Esophagus muscularis mucosa (tissue), 4 donors: ENCODE data around the gene COG8. TPM values are rescaled to one million over a fixed set of nuclear protein-coding genes. Genes with fewer than 3 reads are reported as not detected.

Experiments
- DNase-seq: peaks from one replicate; pipeline ENCODE4 v3.0.0-alpha.2; 2017; ENCODE audit errors: extremely low spot score
- H3K27ac ChIP-seq, 4 donors: fragments of 200-600 bp; sonication (generic); replicated peaks in 1 of 4; 1 replicate in 3 of 4; 2 replicates in 1 of 4; pipeline ENCODE4 v1.5.1; 2016 to 2019; ENCODE audit warnings: mild to moderate bottlenecking in 1 of 4
- H3K27me3 ChIP-seq, 4 donors: fragments of 200-600 bp; sonication (generic); one replicate each; pipeline versions ENCODE4 v1.5.1 to v1.6.0; 2016 to 2019
- H3K36me3 ChIP-seq, 4 donors: fragments of 200-600 bp; sonication (generic); one replicate each; pipeline ENCODE4 v1.5.1; 2016 to 2019
- H3K4me1 ChIP-seq, 4 donors: fragments of 200-600 bp; sonication (generic); one replicate each; pipeline ENCODE4 v1.5.1; 2016 to 2019
- H3K4me3 ChIP-seq, 4 donors: fragments of 200-600 bp; sonication (generic); 1 replicate in 2 of 4; 2 replicates in 2 of 4; pipeline ENCODE4 v1.5.1; 2016 to 2019; ENCODE audit warnings: mild to moderate bottlenecking in 4 of 4, moderate library complexity in 1 of 4
- H3K9me3 ChIP-seq, 4 donors: fragments of 200-600 bp; sonication (generic); 1 replicate in 3 of 4; 2 replicates in 1 of 4; pipeline ENCODE4 v1.5.1; 2016 to 2019
- EP300 ChIP-seq: sonication (generic); formaldehyde crosslinking; IDR thresholded peaks from one replicate; pipeline ENCODE4 v1.6.1; 2017; ENCODE audit warnings: antibody characterized with exemption
- POLR2A ChIP-seq: fragments of 450-650 bp; IDR thresholded peaks from one replicate; pipeline ENCODE4 v1.6.1; 2017; ENCODE audit warnings: antibody characterized with exemption, moderate library complexity, mild to moderate bottlenecking, low read depth
- POLR2AphosphoS5 ChIP-seq, 2 donors: sonication (generic); formaldehyde crosslinking; IDR thresholded peaks; one replicate each; pipeline ENCODE4 v1.6.1; 2017; ENCODE audit warnings: antibody characterized with exemption in 2 of 2
- WGBS: methylation state at CpG from one replicate; pipeline ENCODE4 v1.1.5; 2018; 5-methylcytosine and 5-hydroxymethylcytosine counted together
- intact Hi-C: fragments of 100-400 bp; cut with DNase I; formaldehyde crosslinking; loops from one replicate; pipeline ENCODE4 v1.15.1; 2023
- total RNA-seq, 4 donors: library from RNA; depleted of rRNA; stranded (reverse); fragments of >200 nt; gene quantifications; one replicate each; pipeline versions ENCODE4 v1.1.0 to v1.2.1, GENCODE V29; 2016
- TF ChIP-seq, protein P1 (sequence below), 3 experiments: fragments of 200-600 bp in 2 of 3; fragments of 450-650 bp in 1 of 3; sonication (generic) in 2 of 3; IDR thresholded peaks; one replicate each; pipeline ENCODE4 v1.5.1; 2017 to 2019; ENCODE audit warnings: antibody characterized with exemption in 3 of 3, mild to moderate bottlenecking in 2 of 3, moderate library complexity in 1 of 3

COG8 gene
- total RNA-seq, 4 donors from 2014 or later, result 26.3 to 56.7 (median 46.0) TPM

DNA sequence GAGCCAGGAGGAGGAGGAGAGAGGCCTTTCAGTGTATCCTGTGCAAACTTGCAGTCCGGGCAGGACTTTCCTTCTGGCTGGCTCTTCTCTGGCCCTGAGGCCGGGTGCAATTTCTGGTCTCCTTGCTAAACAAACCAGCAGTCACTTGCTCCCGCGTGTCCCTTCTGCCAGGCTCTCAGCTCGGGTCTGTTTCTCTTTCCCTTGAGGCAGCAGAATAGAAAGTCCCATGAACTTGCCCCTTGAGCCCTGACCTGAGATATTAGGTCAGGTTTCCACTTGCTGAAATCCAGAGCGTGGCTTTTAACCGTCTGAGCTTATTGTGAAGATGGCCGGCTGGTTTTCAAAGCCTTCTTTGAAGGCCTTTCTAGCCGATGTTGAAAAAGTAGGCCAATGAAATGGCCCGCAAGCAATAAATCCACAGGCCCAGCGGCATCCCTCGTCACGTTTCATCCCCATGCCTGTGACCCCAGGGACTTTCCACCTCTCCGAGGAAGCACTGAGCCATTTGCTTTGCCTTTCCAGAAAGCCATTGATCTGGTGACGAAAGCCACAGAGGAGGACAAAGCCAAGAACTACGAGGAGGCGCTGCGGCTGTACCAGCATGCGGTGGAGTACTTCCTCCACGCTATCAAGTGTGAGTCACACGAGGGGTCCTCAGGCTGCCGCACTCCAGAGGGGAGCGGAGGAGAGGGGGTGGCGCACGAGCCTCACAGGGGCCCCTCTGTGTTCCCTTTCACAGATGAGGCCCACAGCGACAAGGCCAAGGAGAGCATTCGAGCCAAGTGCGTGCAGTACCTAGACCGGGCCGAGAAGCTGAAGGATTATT, 23.7 kb downstream of the COG8 start:
- no peak for DNase-seq
- H3K27me3 ChIP-seq, result no peaks in the 10 kb centered on the region
- peaks cover 57 to 77% (median 72%) of the 10 kb centered on the region in 4 donors for H3K36me3 ChIP-seq
- TF ChIP-seq, protein P1, sequence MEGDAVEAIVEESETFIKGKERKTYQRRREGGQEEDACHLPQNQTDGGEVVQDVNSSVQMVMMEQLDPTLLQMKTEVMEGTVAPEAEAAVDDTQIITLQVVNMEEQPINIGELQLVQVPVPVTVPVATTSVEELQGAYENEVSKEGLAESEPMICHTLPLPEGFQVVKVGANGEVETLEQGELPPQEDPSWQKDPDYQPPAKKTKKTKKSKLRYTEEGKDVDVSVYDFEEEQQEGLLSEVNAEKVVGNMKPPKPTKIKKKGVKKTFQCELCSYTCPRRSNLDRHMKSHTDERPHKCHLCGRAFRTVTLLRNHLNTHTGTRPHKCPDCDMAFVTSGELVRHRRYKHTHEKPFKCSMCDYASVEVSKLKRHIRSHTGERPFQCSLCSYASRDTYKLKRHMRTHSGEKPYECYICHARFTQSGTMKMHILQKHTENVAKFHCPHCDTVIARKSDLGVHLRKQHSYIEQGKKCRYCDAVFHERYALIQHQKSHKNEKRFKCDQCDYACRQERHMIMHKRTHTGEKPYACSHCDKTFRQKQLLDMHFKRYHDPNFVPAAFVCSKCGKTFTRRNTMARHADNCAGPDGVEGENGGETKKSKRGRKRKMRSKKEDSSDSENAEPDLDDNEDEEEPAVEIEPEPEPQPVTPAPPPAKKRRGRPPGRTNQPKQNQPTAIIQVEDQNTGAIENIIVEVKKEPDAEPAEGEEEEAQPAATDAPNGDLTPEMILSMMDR (IDR thresholded peaks at IDR 0.05), result no peak
- no peak for TF ChIP-seq POLR2AphosphoS5 (IDR thresholded peaks at IDR 0.05)
- TF ChIP-seq EP300, result no peak
- TF ChIP-seq POLR2A, result no peak
- H3K4me3 ChIP-seq, result no peak overlapping the region
- no peak overlapping the region for H3K27ac ChIP-seq
- WGBS, result 94% methylated on average over 26 of the region's 30 CpGs
- peaks cover 21 to 38% (median 31%) of the 10 kb centered on the region in 4 donors for H3K4me1 ChIP-seq
- no peaks in the 10 kb centered on the region for H3K9me3 ChIP-seq
- intact Hi-C loops, result no loop called here

DNA sequence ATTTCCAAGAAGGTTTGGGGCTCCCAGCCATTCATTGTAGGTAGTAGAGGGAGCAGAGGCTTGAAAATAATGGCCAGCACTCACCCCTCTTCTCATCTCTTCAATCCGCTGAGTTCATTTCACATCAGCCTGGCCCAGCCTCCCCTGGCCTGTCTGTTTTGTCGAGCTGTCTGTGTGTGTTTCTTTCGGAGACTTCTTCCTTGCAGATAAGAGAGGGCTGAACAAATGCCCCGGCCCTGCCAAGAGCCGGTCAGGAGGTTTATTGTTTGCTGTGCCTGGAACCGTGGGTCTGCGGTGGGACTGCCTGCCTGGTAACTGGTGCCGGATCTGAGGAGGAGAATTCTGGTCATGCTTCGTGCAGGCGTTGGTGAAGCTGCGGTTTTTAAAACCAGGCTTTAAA, 24.8 kb downstream of the COG8 start:
- Histone ChIP-seq H3K4me1 (peaks cover 21 to 43% (median 35%) of the 10 kb centered on the region in 4 donors), H3K4me3 (no peak overlapping the region), H3K27ac (no peak overlapping the region), H3K9me3 (no peaks in the 10 kb centered on the region), H3K36me3 (peaks cover 45 to 65% (median 61%) of the 10 kb centered on the region in 4 donors), H3K27me3 (no peaks in the 10 kb centered on the region)
- no peak for DNase-seq
- 87% methylated on average over 10 of the region's 11 CpGs for WGBS
- intact Hi-C loops, result no loop called here
- TF ChIP-seq POLR2A (no peak), EP300 (no peak), POLR2AphosphoS5 (IDR thresholded peaks at IDR 0.05) (no peak)
- TF ChIP-seq, protein P1 (IDR thresholded peaks at IDR 0.05), result no peak

DNA sequence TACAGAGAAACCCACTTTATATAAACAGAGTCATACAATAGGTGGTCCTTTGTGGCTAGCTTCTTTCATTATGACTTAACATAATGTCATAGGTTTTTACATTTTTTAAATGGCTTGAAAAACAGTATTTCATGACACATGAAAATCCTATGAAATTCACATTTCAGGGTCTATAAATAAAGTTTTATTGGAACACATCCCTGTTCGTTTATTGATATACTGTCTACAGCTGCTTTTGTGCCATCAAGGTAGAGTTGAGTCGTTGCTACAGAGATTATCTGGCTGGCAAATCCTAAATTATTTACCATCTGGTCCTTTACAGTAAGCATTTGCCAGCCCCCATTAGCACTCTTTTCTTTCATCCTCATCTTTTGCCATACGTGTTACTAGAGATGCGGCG, 25.9 kb downstream of the COG8 start:
- 93% methylated on average over 5 of the region's 5 CpGs for WGBS
- DNase-seq, result no peak
- no peak overlapping the region for H3K27ac ChIP-seq
- TF ChIP-seq EP300 (no peak), POLR2A (no peak), POLR2AphosphoS5 (IDR thresholded peaks at IDR 0.05) (no peak)
- TF ChIP-seq, protein P1 (IDR thresholded peaks at IDR 0.05), result no peak
- no peaks in the 10 kb centered on the region for H3K27me3 ChIP-seq
- no peak overlapping the region for H3K4me3 ChIP-seq
- H3K36me3 ChIP-seq, result peaks cover 35 to 54% (median 50%) of the 10 kb centered on the region in 4 donors
- peaks cover 21 to 43% (median 35%) of the 10 kb centered on the region in 4 donors for H3K4me1 ChIP-seq
- no peaks in the 10 kb centered on the region for H3K9me3 ChIP-seq
- intact Hi-C loops, result no loop called here

DNA sequence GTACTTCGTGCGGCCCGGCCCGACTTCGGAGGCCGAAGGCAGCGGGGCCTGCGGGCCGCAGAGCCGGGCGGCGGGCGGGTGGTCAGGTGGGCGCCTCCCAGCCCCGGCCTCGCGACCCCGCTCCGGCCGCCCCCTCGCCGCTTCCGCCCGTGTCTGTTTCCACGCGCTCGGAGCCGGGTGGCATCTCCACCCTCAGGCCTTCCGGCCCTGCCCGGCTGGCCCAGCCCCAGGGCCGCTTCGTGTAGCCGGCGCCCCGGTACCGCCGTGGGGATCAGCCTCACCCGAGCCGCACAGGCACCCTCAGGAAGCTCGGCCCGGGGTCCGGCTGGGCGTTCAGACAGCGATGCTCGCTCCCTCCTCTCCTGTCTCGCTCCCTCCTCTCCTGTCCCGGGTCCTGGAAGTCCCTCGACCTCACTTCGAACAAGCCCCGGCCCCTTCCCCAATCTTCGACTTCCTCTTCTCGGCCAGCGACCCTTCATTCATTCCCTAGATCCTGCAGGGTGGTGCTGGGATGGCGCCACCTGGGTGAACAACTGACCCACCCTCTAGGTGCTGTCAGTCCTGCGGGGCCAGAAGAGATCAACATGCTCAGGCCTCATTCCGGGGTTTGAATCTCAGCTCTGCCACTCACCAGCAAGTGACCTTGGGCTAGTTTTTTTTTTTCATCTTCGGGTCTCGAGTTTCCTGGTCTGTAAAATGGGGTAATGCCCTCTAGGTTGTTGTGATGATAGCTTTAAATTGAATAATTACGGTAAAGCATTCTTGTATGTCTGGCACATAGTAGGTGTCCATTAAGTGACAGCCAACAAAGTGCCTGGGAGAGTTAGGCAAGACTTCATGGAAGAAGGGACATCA, 27.6 kb downstream of the COG8 start:
- no peak for TF ChIP-seq POLR2A
- TF ChIP-seq, protein P1 (IDR thresholded peaks at IDR 0.05), result no peak
- no peak for TF ChIP-seq EP300
- TF ChIP-seq POLR2AphosphoS5 (IDR thresholded peaks at IDR 0.05), result no peak
- Histone ChIP-seq H3K36me3 (peaks cover 19 to 37% (median 34%) of the 10 kb centered on the region in 4 donors), H3K4me3 (peak overlapping the region; percentile 76 to 97 (median 86)), H3K9me3 (no peaks in the 10 kb centered on the region), H3K27ac (peak overlapping the region; percentile 82 to 94 (median 91)), H3K4me1 (peaks cover 21 to 43% (median 35%) of the 10 kb centered on the region in 4 donors), H3K27me3 (no peaks in the 10 kb centered on the region)
- DNase-seq, result no peak
- intact Hi-C loops, result no loop called here
- 2% methylated on average over 26 of the region's 59 CpGs for WGBS
